GM12864 (cell line): ENCODE results near the gene C4orf17.
"Not testable (repeated sequence)": the region's sequence is repeated elsewhere in the genome, so short reads cannot be mapped to it uniquely, and the experiment has no call there.

Source experiments
- DNase-seq: peaks from one replicate; pipeline ENCODE4 v3.0.0-alpha.2; 2011; ENCODE audit warnings: low read depth
- H3K4me3 ChIP-seq: 2 replicates; pipeline ENCODE4 v1.5.1; 2011; ENCODE audit warnings: mild to moderate bottlenecking, low read depth, low read length, control low read depth
- CTCF ChIP-seq: IDR thresholded peaks from 2 replicates; pipeline ENCODE4 v1.5.1; 2011; ENCODE audit warnings: low read depth, mild to moderate bottlenecking, moderate library complexity, low read length, control low read depth, inconsistent platforms; ENCODE audit errors: missing control alignments

Gene C4orf17

GRCh38 chr4:99471349-99471748 is 39.5 kb upstream of the C4orf17 start:
- no peak overlapping the region for H3K4me3 ChIP-seq
- DNase-seq = no peak
- TF ChIP-seq CTCF = no peak

GRCh38 chr4:99471896-99472295 is 38.9 kb upstream of the C4orf17 start:
- no peak overlapping the region for H3K4me3 ChIP-seq
- TF ChIP-seq CTCF = no peak
- no peak for DNase-seq

GRCh38 chr4:99473131-99473530 is 37.7 kb upstream of the C4orf17 start:
- no peak for TF ChIP-seq CTCF
- no peak overlapping the region for H3K4me3 ChIP-seq
- no peak for DNase-seq

GRCh38 chr4:99483636-99484035 is 27.2 kb upstream of the C4orf17 start:
- no peak for DNase-seq
- no peak overlapping the region for H3K4me3 ChIP-seq
- TF ChIP-seq CTCF = no peak

DNA sequence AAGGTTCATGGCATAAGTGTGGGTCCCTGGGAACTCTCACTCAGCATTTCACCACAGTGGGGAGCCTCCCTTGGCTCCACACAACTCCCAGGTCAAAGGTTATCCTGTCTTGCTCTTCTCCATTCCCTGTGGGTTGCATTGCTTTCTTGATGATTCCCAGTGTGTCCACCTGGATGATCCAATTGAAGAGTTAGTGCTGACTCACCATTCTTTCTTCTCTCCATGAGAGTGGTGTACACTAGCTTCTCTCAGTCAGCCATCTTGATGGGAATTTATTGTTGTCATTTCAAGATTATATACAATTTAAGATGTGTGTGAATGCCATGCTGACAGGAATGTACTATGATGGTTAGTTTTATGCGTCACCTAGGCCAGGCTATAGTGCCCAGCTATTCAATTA is 25.6 kb upstream of the C4orf17 start:
- no peak overlapping the region for H3K4me3 ChIP-seq
- DNase-seq = no peak
- no peak for TF ChIP-seq CTCF

GRCh38 chr4:99486648-99487047 is 24.2 kb upstream of the C4orf17 start:
- not testable (repeated sequence) for DNase-seq, H3K4me3 ChIP-seq

DNA sequence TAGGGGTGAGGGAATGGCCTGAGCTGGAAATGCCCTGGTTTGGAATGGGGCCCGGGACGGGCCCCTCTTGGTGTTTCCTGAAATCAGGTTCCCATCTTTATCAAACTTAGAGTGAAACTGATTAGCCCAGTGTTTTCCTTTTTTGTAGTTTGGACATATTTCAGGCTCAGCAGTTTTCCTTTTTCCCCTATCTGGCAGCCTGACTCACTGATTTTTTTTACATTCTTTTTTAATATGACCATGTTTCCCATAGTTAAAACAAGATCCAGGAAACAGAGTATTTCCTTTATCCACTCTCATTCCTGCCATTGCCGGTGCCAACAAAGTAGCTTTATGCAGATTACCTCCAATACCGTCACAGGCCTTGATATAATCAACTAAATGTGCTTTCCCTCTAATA is 20.5 kb upstream of the C4orf17 start:
- no peak for TF ChIP-seq CTCF
- DNase-seq = no peak
- no peak overlapping the region for H3K4me3 ChIP-seq
